ENCODE data around the gene KIF1A. TPM values are rescaled to one million over a fixed set of nuclear protein-coding genes. Genes with fewer than 3 reads are reported as not detected.
"Not testable (repeated sequence)": the region's sequence is repeated elsewhere in the genome, so short reads cannot be mapped to it uniquely, and the experiment has no call there.

KIF1A gene
- total RNA-seq, 1 donor from 2014 or later = 52.2 TPM

- not testable (repeated sequence) for H3K27ac Mint-ChIP-seq (ENCODE audit: unreplicated experiment); H3K4me1 Mint-ChIP-seq (ENCODE audit: unreplicated experiment); H3K36me3 Mint-ChIP-seq (ENCODE audit: low read depth, unreplicated experiment); H3K27me3 Mint-ChIP-seq (ENCODE audit: unreplicated experiment); H3K9me3 Mint-ChIP-seq (ENCODE audit: unreplicated experiment); DNase-seq (ENCODE audit: low spot score); H3K4me3 Mint-ChIP-seq (ENCODE audit: unreplicated experiment)
Observed at GRCh38 chr2:240680185-240680584, 139.8 kb downstream of the KIF1A start.

GRCh38 chr2:240678909-240679308, 141.1 kb downstream of the KIF1A start:
- H3K4me3 Mint-ChIP-seq (ENCODE audit: unreplicated experiment); DNase-seq (ENCODE audit: low spot score); H3K36me3 Mint-ChIP-seq (ENCODE audit: low read depth, unreplicated experiment); H3K4me1 Mint-ChIP-seq (ENCODE audit: unreplicated experiment); H3K27ac Mint-ChIP-seq (ENCODE audit: unreplicated experiment); H3K27me3 Mint-ChIP-seq (ENCODE audit: unreplicated experiment); H3K9me3 Mint-ChIP-seq (ENCODE audit: unreplicated experiment): not testable (repeated sequence)

GRCh38 chr2:240678043-240678442, 142.0 kb downstream of the KIF1A start:
- H3K4me3 Mint-ChIP-seq (ENCODE audit: unreplicated experiment); H3K4me1 Mint-ChIP-seq (ENCODE audit: unreplicated experiment); H3K27ac Mint-ChIP-seq (ENCODE audit: unreplicated experiment); H3K9me3 Mint-ChIP-seq (ENCODE audit: unreplicated experiment); H3K36me3 Mint-ChIP-seq (ENCODE audit: low read depth, unreplicated experiment); H3K27me3 Mint-ChIP-seq (ENCODE audit: unreplicated experiment); DNase-seq (ENCODE audit: low spot score): not testable (repeated sequence)

DNA sequence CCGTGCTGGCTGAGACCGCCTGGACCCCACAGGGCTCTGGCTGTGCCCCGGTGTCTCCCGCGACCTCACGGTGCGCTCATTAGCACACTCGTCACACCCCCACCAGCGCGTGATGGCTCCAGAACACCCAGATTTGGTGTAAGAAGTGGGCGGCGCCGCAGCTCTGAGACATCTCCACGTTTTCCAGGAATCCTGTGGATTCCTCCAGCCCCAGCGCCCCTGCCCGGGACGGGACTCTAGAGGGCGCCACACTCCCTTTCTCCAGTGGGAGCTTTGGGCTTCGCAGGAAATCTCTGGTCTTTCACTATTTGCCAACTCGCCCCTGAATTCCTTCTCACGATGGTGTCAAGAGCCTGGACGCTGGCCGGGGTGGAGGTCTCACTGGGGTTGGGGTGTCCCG, 144.7 kb downstream of the KIF1A start:
- H3K36me3 Mint-ChIP-seq (ENCODE audit: low read depth, unreplicated experiment); H3K27ac Mint-ChIP-seq (ENCODE audit: unreplicated experiment); H3K27me3 Mint-ChIP-seq (ENCODE audit: unreplicated experiment); H3K9me3 Mint-ChIP-seq (ENCODE audit: unreplicated experiment); H3K4me1 Mint-ChIP-seq (ENCODE audit: unreplicated experiment); DNase-seq (ENCODE audit: low spot score); H3K4me3 Mint-ChIP-seq (ENCODE audit: unreplicated experiment): not testable (repeated sequence)

DNA sequence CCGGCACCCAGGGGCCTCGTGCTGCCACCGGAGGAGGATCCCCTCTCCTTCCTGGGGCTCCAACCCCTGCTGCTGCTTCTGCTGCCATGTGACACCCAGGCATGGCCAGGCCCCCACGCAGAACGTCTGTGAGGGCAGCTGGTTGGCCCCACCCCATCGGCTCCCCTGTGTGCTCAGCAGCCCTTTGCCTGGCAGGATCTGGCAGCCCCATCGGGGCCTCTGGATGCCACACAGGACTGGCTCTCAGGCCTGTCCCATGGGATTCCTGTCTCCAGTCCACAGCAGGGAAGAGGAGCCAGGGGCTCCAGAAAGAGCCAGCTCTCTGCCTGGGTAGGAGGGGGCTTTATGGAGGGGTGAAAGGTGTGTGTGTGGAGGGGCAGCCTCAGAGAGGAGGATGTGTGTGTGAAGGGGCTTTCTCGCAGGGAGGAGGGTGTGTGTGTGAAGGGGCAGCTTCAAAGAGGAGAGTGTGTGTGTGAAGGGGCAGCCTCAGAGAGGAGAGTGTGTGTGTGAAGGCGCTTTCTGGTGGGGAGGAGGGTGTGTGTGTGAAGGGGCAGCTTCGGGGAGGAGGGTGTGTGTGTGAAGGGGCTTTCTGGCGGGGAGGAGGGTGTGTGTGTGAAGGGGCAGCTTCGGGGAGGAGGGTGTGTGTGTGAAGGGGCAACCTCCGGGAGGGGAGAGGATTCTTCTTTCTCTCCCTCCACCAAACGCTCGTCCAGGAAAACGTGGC, 145.4 kb downstream of the KIF1A start:
- not testable (repeated sequence) for H3K27me3 Mint-ChIP-seq (ENCODE audit: unreplicated experiment); H3K27ac Mint-ChIP-seq (ENCODE audit: unreplicated experiment); DNase-seq (ENCODE audit: low spot score)

GRCh38 chr2:240672701-240673190, 147.3 kb downstream of the KIF1A start:
- Mint-ChIP-seq H3K4me1 (ENCODE audit: unreplicated experiment) (no peaks in the 10 kb centered on the region), H3K27ac (ENCODE audit: unreplicated experiment) (no peak overlapping the region), H3K27me3 (ENCODE audit: unreplicated experiment) (peaks cover 3% of the 10 kb centered on the region), H3K9me3 (ENCODE audit: unreplicated experiment) (no peaks in the 10 kb centered on the region), H3K36me3 (ENCODE audit: low read depth, unreplicated experiment) (no peaks in the 10 kb centered on the region), H3K4me3 (ENCODE audit: unreplicated experiment) (no peak overlapping the region)
- DNase-seq (ENCODE audit: low spot score) = no peak
- no peak for TF ChIP-seq CTCF (IDR thresholded peaks at IDR 0.05; ENCODE audit: unreplicated experiment)

More for the DNA sequence above, 145.4 kb downstream of the KIF1A start:
- H3K36me3 Mint-ChIP-seq (ENCODE audit: low read depth, unreplicated experiment); H3K9me3 Mint-ChIP-seq (ENCODE audit: unreplicated experiment); H3K4me3 Mint-ChIP-seq (ENCODE audit: unreplicated experiment); H3K4me1 Mint-ChIP-seq (ENCODE audit: unreplicated experiment): not testable (repeated sequence)

DNA sequence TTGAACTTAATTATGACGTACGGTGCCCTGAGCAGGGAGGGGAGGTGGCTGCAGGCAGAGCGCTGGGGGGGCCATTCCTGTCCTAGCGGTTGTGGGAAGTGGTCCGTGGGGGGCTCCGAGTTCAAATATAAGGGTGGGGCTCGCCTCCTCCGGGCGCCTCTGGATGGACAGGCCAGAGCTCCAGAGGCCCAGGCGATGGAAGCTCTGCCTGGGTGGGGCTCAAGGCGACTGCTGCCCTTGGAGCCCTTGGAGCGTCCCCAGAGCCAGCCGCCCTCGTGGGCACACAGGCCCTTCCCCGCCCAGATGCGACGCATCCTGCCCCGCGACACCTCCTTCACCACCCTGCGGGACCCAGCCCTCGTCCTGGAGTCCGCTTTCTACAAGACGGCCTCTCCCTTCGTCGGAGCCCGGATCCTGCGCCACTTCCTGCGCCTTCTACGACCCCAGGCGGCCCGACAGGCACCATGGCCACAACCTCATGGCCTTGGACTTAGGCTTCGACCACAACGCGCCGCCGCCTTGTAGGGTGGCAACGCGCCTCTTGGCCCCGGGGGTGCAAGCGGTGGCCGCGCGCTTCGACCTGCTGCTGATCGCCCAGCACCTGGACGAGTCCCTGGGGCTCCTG, 147.8 kb downstream of the KIF1A start:
- no peaks in the 10 kb centered on the region for H3K9me3 Mint-ChIP-seq (ENCODE audit: unreplicated experiment)
- H3K27ac Mint-ChIP-seq (ENCODE audit: unreplicated experiment) = no peak overlapping the region
- H3K27me3 Mint-ChIP-seq (ENCODE audit: unreplicated experiment) = peaks cover 3% of the 10 kb centered on the region
- no peak for TF ChIP-seq CTCF (IDR thresholded peaks at IDR 0.05; ENCODE audit: unreplicated experiment)
- DNase-seq (ENCODE audit: low spot score) = no peak
- no peaks in the 10 kb centered on the region for H3K36me3 Mint-ChIP-seq (ENCODE audit: low read depth, unreplicated experiment)
- H3K4me1 Mint-ChIP-seq (ENCODE audit: unreplicated experiment) = no peaks in the 10 kb centered on the region
- H3K4me3 Mint-ChIP-seq (ENCODE audit: unreplicated experiment) = no peak overlapping the region

Measured in endothelial cell (in vitro differentiated cells).